Stomach smooth muscle (tissue), 2 donors: Measurements from ENCODE around the gene OR14A2.
"Not testable (repeated sequence)": the region's sequence is repeated elsewhere in the genome, so short reads cannot be mapped to it uniquely, and the experiment has no call there.

Experiments
- H3K27ac ChIP-seq: one replicate; pipeline ENCODE4 v1.7.0; 2013; ENCODE audit warnings: mild to moderate bottlenecking, low read length, inconsistent platforms
- H3K27me3 ChIP-seq, 2 donors: one replicate each; pipeline ENCODE4 v1.7.0; 2013; ENCODE audit warnings: low read length in 2 of 2; ENCODE audit not compliant: insufficient read depth in 2 of 2, control insufficient read depth in 1 of 2
- H3K36me3 ChIP-seq, 2 donors: one replicate each; pipeline ENCODE4 v1.7.0; 2013; ENCODE audit warnings: low read length in 2 of 2; ENCODE audit not compliant: control insufficient read depth in 2 of 2, insufficient read depth in 2 of 2
- H3K4me1 ChIP-seq: one replicate; pipeline ENCODE4 v1.7.0; 2013; ENCODE audit warnings: low read length; ENCODE audit not compliant: control insufficient read depth, insufficient read depth
- H3K4me3 ChIP-seq, 2 donors: one replicate each; pipeline ENCODE4 v1.7.0; 2013; ENCODE audit warnings: low read length in 2 of 2
- H3K9ac ChIP-seq, 2 donors: one replicate each; pipeline ENCODE4 v1.7.0; 2013; ENCODE audit warnings: low read length in 2 of 2, mild to moderate bottlenecking in 1 of 2
- H3K9me3 ChIP-seq, 2 donors: one replicate each; pipeline ENCODE4 v1.7.0; 2013; ENCODE audit warnings: low read length in 2 of 2; ENCODE audit not compliant: control insufficient read depth in 2 of 2
- donor health status: healthy.
- donor health status: Pancreatic carcinoma.

The OR14A2 gene

DNA sequence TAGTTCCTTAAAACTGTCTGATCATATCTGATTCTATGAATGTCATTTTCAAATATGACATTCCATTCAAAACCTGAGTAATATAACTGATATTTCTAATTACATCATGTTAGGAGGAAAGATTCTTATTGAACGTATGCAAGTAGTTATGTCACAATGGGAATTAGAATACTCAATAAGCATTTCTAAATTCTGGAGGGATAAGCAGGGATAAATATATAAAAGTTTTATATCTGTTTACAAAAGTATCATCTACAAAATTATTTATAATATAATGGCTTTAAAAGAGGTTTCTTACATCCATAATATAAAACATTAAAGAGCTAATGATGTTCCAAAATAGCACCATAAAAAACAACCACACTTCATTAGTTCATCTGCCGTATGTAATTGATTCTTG, at the start of gene OR14A2:
Gene OR14A2 (minus strand): TSS at position 101 of the 400 bp plus-strand sequence.
- Histone ChIP-seq H3K9ac (no peak within 1 kb of the TSS), H3K4me3 (no peak within 1 kb of the TSS), H3K36me3 (no peaks in the 10 kb centered on the region), H3K4me1 (no peaks in the 10 kb centered on the region), H3K27me3 (no peaks in the 10 kb centered on the region), H3K9me3 (peaks cover 0 to 10% of the 10 kb centered on the region in 2 donors), H3K27ac (no peak within 1 kb of the TSS)

DNA sequence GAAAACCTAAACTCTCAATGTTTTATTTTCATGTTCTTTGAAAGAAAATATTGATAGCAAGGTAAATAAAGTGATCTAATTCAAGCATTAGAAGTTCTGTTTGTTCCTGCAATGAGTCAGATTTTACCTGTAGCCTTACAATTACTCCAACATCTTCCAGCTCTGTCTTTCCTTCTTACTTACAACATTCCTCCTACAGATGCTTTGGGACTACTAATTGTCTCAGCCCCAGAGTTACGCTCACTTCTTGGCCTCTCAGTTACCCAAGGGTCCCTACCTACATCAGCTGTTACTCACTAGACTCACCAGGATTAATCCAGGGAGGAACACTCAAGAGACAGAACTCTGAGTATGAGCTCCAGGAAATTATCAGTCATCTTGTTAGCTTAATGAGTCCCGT, 49.6 kb upstream of the OR14A2 start:
- H3K27ac ChIP-seq = no peak overlapping the region
- no peaks in the 10 kb centered on the region for H3K9me3 ChIP-seq
- no peaks in the 10 kb centered on the region for H3K4me1 ChIP-seq
- no peaks in the 10 kb centered on the region for H3K36me3 ChIP-seq
- no peaks in the 10 kb centered on the region for H3K27me3 ChIP-seq
- no peak overlapping the region for H3K4me3 ChIP-seq
- no peak overlapping the region for H3K9ac ChIP-seq

DNA sequence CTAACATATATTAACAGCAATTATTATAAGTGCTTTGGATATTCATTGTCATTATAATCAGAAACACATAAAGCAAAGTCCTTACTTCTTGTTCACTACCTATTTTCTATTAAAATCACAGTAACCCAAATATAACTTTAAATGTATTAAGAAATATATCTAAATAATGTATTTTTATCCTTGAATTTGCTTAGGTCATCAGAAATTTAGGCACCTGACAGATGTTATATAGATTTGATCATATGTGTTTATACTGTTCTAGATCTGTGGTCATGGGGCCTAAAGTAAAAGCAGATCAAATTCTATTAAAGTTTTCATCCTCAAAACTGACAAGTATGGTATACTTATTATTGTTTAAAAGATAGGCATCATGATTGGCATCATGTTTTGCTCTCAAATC, 21.7 kb upstream of the OR14A2 start:
- Histone ChIP-seq H3K36me3 (no peaks in the 10 kb centered on the region), H3K4me1 (no peaks in the 10 kb centered on the region), H3K9me3 (no peaks in the 10 kb centered on the region), H3K4me3 (no peak overlapping the region), H3K9ac (no peak overlapping the region), H3K27me3 (no peaks in the 10 kb centered on the region), H3K27ac (no peak overlapping the region)

DNA sequence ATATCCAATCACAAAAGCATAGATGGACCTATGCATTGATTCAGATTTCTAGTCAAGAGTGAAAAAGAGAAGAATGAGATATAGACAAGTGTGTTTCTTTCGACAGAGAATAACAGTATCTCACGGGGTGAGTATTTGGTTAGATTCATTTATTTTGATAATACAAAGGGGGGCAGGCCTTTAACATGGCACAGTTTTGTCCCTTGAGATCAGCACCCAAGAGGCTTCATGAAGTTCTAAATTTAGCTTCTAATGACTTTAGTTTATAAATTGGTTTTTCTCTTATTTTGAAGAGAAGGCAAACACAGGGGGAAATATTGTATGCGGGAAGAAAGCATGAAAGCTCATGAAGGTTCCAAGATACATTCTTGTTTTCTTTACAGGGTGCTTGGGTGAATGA, 12.5 kb upstream of the OR14A2 start, which contains the start of gene OR1C1:
Gene OR1C1 (minus strand): TSS at position 101 of the 400 bp plus-strand sequence. CDS start 2,150 bp downstream, outside the sequence.
- H3K27me3 ChIP-seq = no peaks in the 10 kb centered on the region
- H3K27ac ChIP-seq = no peak within 1 kb of the TSS
- H3K9ac ChIP-seq = no peak within 1 kb of the TSS
- no peaks in the 10 kb centered on the region for H3K36me3 ChIP-seq
- H3K9me3 ChIP-seq = no peaks in the 10 kb centered on the region
- no peaks in the 10 kb centered on the region for H3K4me1 ChIP-seq
- no peak within 1 kb of the TSS for H3K4me3 ChIP-seq

DNA sequence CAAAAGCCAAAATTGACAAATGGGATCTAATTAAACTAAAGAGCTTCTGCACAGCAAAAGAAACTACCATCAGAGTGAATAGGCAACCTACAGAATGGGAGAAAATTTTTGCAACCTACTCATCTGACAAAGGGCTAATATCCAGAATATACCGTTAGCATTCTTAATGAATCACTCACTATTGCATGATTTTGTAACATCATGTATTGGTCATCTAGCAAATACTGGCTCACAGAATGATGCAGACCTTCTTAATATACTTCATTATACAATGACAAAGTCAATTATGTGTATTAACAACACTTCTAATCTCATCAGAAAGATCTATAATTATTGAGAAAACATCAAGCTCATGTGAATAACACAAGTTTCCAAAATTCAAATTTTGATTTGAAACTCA, 6.4 kb upstream of the OR14A2 start:
- H3K4me3 ChIP-seq, H3K9ac ChIP-seq, H3K4me1 ChIP-seq, H3K27ac ChIP-seq, H3K36me3 ChIP-seq, H3K9me3 ChIP-seq, H3K27me3 ChIP-seq: not testable (repeated sequence)

DNA sequence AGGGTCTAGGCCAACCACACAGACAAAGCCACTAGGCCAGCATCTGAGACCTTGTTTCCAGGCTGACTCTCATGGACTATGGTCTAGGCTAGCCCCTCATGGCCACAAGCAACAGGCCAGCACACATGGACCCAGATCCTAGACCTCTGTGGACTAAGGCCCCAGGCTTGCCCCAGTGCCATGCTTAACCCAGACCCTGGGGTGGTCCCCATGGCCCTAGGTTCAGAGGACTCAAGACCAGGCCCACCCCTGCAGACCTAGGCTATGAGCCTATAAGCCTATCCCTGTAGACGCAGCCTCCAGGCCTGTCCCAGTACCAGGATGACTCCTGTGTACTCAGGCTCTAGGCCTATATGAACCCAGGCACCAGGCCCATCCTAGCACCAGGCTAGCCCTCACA, 1.9 kb upstream of the OR14A2 start:
- no peaks in the 10 kb centered on the region for H3K27me3 ChIP-seq
- no peak overlapping the region for H3K9ac ChIP-seq
- H3K36me3 ChIP-seq = no peaks in the 10 kb centered on the region
- H3K4me1 ChIP-seq = no peaks in the 10 kb centered on the region
- H3K9me3 ChIP-seq = peaks cover 0 to 10% of the 10 kb centered on the region in 2 donors
- H3K27ac ChIP-seq = no peak overlapping the region
- no peak overlapping the region for H3K4me3 ChIP-seq

GRCh38 chr1:247747616-247748015, 325 bp downstream of the OR14A2 start:
- no peaks in the 10 kb centered on the region for H3K36me3 ChIP-seq
- H3K27me3 ChIP-seq = no peaks in the 10 kb centered on the region
- H3K9me3 ChIP-seq = peaks cover 0 to 10% of the 10 kb centered on the region in 2 donors
- no peak overlapping the region for H3K4me3 ChIP-seq
- H3K9ac ChIP-seq = no peak overlapping the region
- H3K4me1 ChIP-seq = no peaks in the 10 kb centered on the region
- no peak overlapping the region for H3K27ac ChIP-seq

DNA sequence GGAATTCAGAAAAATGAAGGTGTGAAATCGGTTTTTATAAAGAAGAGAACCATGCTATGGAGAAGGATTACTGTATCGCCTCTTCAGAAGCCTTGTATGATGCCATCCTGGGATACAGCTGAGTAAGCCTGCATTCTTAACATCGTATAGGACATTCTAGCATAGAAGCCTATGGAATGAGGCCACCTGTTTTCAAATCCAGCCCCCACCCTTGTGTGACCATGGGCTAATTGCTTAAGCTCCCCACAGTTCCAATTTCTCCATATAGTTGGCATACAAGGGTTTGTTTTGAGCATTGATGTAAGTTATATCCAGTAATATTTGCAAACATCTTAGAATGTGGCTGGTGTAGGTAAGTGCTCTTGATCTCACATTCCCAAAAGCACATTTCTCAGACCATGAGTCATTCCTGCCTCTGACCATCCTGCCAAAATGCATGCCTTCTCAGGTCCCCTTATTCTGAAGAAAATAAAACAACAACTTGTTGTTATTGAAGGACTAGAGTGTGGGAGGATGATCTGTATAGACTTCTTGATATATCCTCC, 1.5 kb downstream of the OR14A2 start:
- H3K4me3 ChIP-seq = no peak overlapping the region
- no peaks in the 10 kb centered on the region for H3K36me3 ChIP-seq
- no peaks in the 10 kb centered on the region for H3K4me1 ChIP-seq
- H3K27ac ChIP-seq = no peak overlapping the region
- no peaks in the 10 kb centered on the region for H3K27me3 ChIP-seq
- H3K9me3 ChIP-seq = peaks cover 0 to 10% of the 10 kb centered on the region in 2 donors
- H3K9ac ChIP-seq = no peak overlapping the region

DNA sequence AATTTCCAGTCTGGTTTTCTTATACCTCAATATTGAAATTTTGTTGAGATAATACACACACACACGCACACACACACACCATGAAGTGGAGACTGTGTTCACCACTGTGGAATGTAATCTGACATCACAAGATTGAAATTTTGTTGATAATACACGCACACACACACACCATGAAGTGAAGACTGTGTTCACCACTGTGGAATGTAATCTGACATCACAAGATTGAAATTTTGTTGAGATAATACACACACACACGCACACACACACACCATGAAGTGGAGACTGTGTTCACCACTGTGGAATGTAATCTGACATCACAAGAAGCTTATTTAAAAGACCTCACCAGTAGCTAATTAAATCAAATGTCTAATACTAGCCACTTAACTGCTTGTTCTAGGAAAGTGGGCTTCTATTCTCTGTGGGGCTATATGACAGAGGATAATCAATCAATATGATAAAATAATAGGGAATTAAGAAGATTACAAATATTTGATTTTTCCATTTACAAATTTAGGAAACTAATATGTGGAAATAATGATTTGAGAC, 5.7 kb downstream of the OR14A2 start:
- H3K9me3 ChIP-seq, H3K4me3 ChIP-seq, H3K36me3 ChIP-seq, H3K9ac ChIP-seq, H3K27me3 ChIP-seq, H3K4me1 ChIP-seq, H3K27ac ChIP-seq: not testable (repeated sequence)

DNA sequence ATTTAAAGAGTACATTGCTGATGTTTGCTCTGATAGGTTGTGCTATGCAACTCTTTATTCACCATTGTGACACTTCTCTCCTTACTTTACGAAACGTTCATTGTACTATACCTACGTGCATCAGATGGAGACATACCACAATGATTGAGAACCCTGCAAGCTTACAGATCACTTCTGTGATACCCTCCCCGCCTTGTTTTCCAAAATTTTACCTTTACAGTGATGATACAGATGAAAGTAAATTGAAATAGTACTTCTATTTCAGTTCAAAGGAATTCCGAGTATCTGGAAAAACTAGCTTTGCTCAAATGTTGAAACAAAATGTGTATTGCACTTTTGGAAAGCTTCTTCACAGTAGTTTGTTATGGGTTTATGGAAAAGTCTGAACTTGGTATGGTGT, 6.2 kb downstream of the OR14A2 start:
- H3K27me3 ChIP-seq = no peaks in the 10 kb centered on the region
- no peak overlapping the region for H3K4me3 ChIP-seq
- H3K9me3 ChIP-seq = no peaks in the 10 kb centered on the region
- H3K27ac ChIP-seq = no peak overlapping the region
- no peaks in the 10 kb centered on the region for H3K4me1 ChIP-seq
- no peaks in the 10 kb centered on the region for H3K36me3 ChIP-seq
- H3K9ac ChIP-seq = no peak overlapping the region

DNA sequence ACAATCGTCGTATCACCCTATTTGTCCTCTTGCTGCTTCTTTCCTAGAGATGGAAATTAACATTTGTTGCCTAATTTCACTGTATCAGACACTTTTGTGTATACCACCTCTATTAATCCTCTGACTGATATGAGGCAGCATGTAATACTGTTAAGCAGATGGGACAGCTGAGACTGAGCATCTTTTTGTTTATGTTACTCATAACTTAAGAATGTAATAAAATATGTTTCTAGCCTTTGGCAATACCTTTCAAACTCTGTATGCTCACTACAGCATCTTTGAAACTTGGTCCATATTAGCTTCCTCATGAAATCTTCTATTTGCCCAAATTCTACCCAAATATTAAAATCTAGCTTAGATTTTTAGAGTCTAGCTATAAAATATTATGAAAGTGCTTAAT, 7.2 kb downstream of the OR14A2 start:
- Histone ChIP-seq H3K36me3 (no peaks in the 10 kb centered on the region), H3K4me1 (no peaks in the 10 kb centered on the region), H3K4me3 (no peak overlapping the region), H3K27me3 (no peaks in the 10 kb centered on the region), H3K27ac (no peak overlapping the region), H3K9me3 (no peaks in the 10 kb centered on the region), H3K9ac (no peak overlapping the region)
